Activated CD4-positive, alpha-beta memory T cell treated with anti-CD3 and anti-CD28 coated beads, Interleukin-2, amount 10 ng/mL, durations not matched to agents 7 days and 5 days (primary cell): Measurements from ENCODE around the gene SYT9. TPM values are rescaled to one million over a fixed set of nuclear protein-coding genes. Genes with fewer than 3 reads are reported as not detected.

Source experiments
- CTCF ChIA-PET: fragments of 350-600 bp; sonication (Branson Sonifier 250); formaldehyde crosslinking; loops from one replicate; lab custom pipeline; 2021; ENCODE audit warnings: antibody characterized with exemption, inconsistent platforms; lab: Charles Lee
- POLR2A ChIA-PET: fragments of 350-600 bp; sonication (Branson Sonifier 250); formaldehyde crosslinking; loops from one replicate; lab custom pipeline; 2021; ENCODE audit warnings: antibody characterized with exemption; lab: Charles Lee
- DNase-seq: peaks from one replicate; pipeline ENCODE4 v3.0.0-alpha.2; 2020
- H3K27ac Mint-ChIP-seq: one replicate; pipeline ENCODE4 v1.8.0; 2021; ENCODE audit warnings: mild to moderate bottlenecking, mixed read lengths
- H3K27me3 Mint-ChIP-seq: one replicate; pipeline ENCODE4 v1.8.0; 2021; ENCODE audit warnings: mixed read lengths
- H3K36me3 Mint-ChIP-seq: one replicate; pipeline ENCODE4 v1.8.0; 2021; ENCODE audit warnings: low read depth, mixed read lengths
- H3K4me1 Mint-ChIP-seq: one replicate; pipeline ENCODE4 v1.8.0; 2021; ENCODE audit warnings: mixed read lengths
- H3K4me3 Mint-ChIP-seq: one replicate; pipeline ENCODE4 v1.8.0; 2021; ENCODE audit warnings: mild to moderate bottlenecking, mixed read lengths
- H3K9me3 Mint-ChIP-seq: one replicate; pipeline ENCODE4 v1.8.0; 2021; ENCODE audit warnings: mixed read lengths
- total RNA-seq, 2 experiments: library from RNA; stranded (reverse); gene quantifications; one replicate each; pipeline ENCODE4 v1.2.3, GENCODE V29; 2021

Gene SYT9
- total RNA-seq, 2 experiments from 2014 or later, result not detected

GRCh38 chr11:7449211-7449840, 197.6 kb downstream of the SYT9 start:
- H3K4me3 Mint-ChIP-seq, result no peak overlapping the region

GRCh38 chr11:7449841-7450214, 198.1 kb downstream of the SYT9 start:
- Mint-ChIP-seq H3K4me3 (no peak overlapping the region), H3K9me3 (no peaks in the 10 kb centered on the region), H3K4me1 (no peaks in the 10 kb centered on the region), H3K27ac (no peak overlapping the region), H3K36me3 (no peaks in the 10 kb centered on the region), H3K27me3 (peaks cover 2% of the 10 kb centered on the region)
- CTCF ChIA-PET, result interaction anchor here (1.9 kb wide), 1 partner anchor 207 kb away, joined by 5 read pairs; no protein-coding TSS in a partner anchor
- DNase-seq, result no peak
- POLR2A ChIA-PET, result no interaction called here

More at GRCh38 chr11:7449211-7449840, 197.6 kb downstream of the SYT9 start:
- H3K27me3 Mint-ChIP-seq, result peaks cover 2% of the 10 kb centered on the region
- no peaks in the 10 kb centered on the region for H3K4me1 Mint-ChIP-seq
- H3K27ac Mint-ChIP-seq, result no peak overlapping the region
- no peaks in the 10 kb centered on the region for H3K36me3 Mint-ChIP-seq
- POLR2A ChIA-PET, result no interaction called here
- DNase-seq, result no peak
- CTCF ChIA-PET, result interaction anchor here (0.7 to 1.9 kb wide), 2 partner anchors 63 to 208 kb away, joined by 5 read pairs; no protein-coding TSS in a partner anchor
- no peaks in the 10 kb centered on the region for H3K9me3 Mint-ChIP-seq

- Mint-ChIP-seq H3K27me3 (peaks cover 2% of the 10 kb centered on the region), H3K36me3 (no peaks in the 10 kb centered on the region), H3K4me3 (no peak overlapping the region), H3K9me3 (no peaks in the 10 kb centered on the region), H3K4me1 (no peaks in the 10 kb centered on the region), H3K27ac (no peak overlapping the region)
- no peak for DNase-seq
- CTCF ChIA-PET, result interaction anchor here (0.8 to 1.9 kb wide), 2 partner anchors 9 to 206 kb away, joined by 3 to 5 read pairs; no protein-coding TSS in a partner anchor
- POLR2A ChIA-PET, result no interaction called here
These were observed 199.1 kb downstream of the SYT9 start for GRCh38 chr11:7450836-7451235.

GRCh38 chr11:7451520-7451919, 199.8 kb downstream of the SYT9 start:
- no peaks in the 10 kb centered on the region for H3K36me3 Mint-ChIP-seq
- peaks cover 2% of the 10 kb centered on the region for H3K27me3 Mint-ChIP-seq
- no peak overlapping the region for H3K4me3 Mint-ChIP-seq
- H3K27ac Mint-ChIP-seq, result no peak overlapping the region
- ChIA-PET CTCF (interaction anchor here (0.8 kb wide), 1 partner anchor 9 kb away, joined by 3 read pairs; no protein-coding TSS in a partner anchor), POLR2A (no interaction called here)
- DNase-seq, result no peak
- H3K9me3 Mint-ChIP-seq, result no peaks in the 10 kb centered on the region
- H3K4me1 Mint-ChIP-seq, result no peaks in the 10 kb centered on the region

GRCh38 chr11:7451952-7452494, 200.3 kb downstream of the SYT9 start:
- Mint-ChIP-seq H3K27me3 (peaks cover 2% of the 10 kb centered on the region), H3K27ac (no peak overlapping the region), H3K9me3 (no peaks in the 10 kb centered on the region), H3K4me1 (no peaks in the 10 kb centered on the region), H3K36me3 (no peaks in the 10 kb centered on the region), H3K4me3 (no peak overlapping the region)
- no peak for DNase-seq
- POLR2A ChIA-PET, result no interaction called here
- CTCF ChIA-PET, result no interaction called here

- no peaks in the 10 kb centered on the region for H3K4me1 Mint-ChIP-seq
- no peak overlapping the region for H3K27ac Mint-ChIP-seq
- POLR2A ChIA-PET, result no interaction called here
- DNase-seq, result no peak
- H3K9me3 Mint-ChIP-seq, result no peaks in the 10 kb centered on the region
- peaks cover 5% of the 10 kb centered on the region for H3K27me3 Mint-ChIP-seq
- H3K36me3 Mint-ChIP-seq, result no peaks in the 10 kb centered on the region
- CTCF ChIA-PET, result interaction anchor here (0.8 to 1.4 kb wide), 2 partner anchors 13 to 211 kb away, joined by 3 to 6 read pairs; no protein-coding TSS in a partner anchor
- H3K4me3 Mint-ChIP-seq, result no peak overlapping the region
These were observed 203.2 kb downstream of the SYT9 start for GRCh38 chr11:7454854-7455253.

- no peak overlapping the region for H3K27ac Mint-ChIP-seq
- H3K4me3 Mint-ChIP-seq, result no peak overlapping the region
- CTCF ChIA-PET, result no interaction called here
- peaks cover 3% of the 10 kb centered on the region for H3K27me3 Mint-ChIP-seq
- DNase-seq, result no peak
- POLR2A ChIA-PET, result no interaction called here
- H3K36me3 Mint-ChIP-seq, result no peaks in the 10 kb centered on the region
- no peaks in the 10 kb centered on the region for H3K4me1 Mint-ChIP-seq
- no peaks in the 10 kb centered on the region for H3K9me3 Mint-ChIP-seq
These were observed 205.5 kb downstream of the SYT9 start for GRCh38 chr11:7457211-7457610.

GRCh38 chr11:7462706-7463105, 211.0 kb downstream of the SYT9 start:
- no peak for DNase-seq
- H3K9me3 Mint-ChIP-seq, result no peaks in the 10 kb centered on the region
- H3K27me3 Mint-ChIP-seq, result peaks cover 3% of the 10 kb centered on the region
- H3K36me3 Mint-ChIP-seq, result no peaks in the 10 kb centered on the region
- H3K4me3 Mint-ChIP-seq, result no peak overlapping the region
- CTCF ChIA-PET, result no interaction called here
- POLR2A ChIA-PET, result no interaction called here
- H3K4me1 Mint-ChIP-seq, result peaks cover under 1% of the 10 kb centered on the region
- no peak overlapping the region for H3K27ac Mint-ChIP-seq

- Mint-ChIP-seq H3K27ac (no peak overlapping the region), H3K9me3 (no peaks in the 10 kb centered on the region), H3K36me3 (no peaks in the 10 kb centered on the region), H3K4me3 (no peak overlapping the region), H3K27me3 (no peaks in the 10 kb centered on the region), H3K4me1 (peaks cover 2% of the 10 kb centered on the region)
- DNase-seq, result no peak
- CTCF ChIA-PET, result no interaction called here
- POLR2A ChIA-PET, result no interaction called here
These were observed 215.9 kb downstream of the SYT9 start for GRCh38 chr11:7467652-7468051.

- no peak overlapping the region for H3K4me3 Mint-ChIP-seq
- ChIA-PET CTCF (no interaction called here), POLR2A (no interaction called here)
- H3K27ac Mint-ChIP-seq, result no peak overlapping the region
- no peak for DNase-seq
- no peaks in the 10 kb centered on the region for H3K27me3 Mint-ChIP-seq
- peaks cover 2% of the 10 kb centered on the region for H3K4me1 Mint-ChIP-seq
- H3K9me3 Mint-ChIP-seq, result no peaks in the 10 kb centered on the region
- H3K36me3 Mint-ChIP-seq, result no peaks in the 10 kb centered on the region
These were observed 217.7 kb downstream of the SYT9 start for GRCh38 chr11:7469351-7469865.

GRCh38 chr11:7471071-7471470, 219.4 kb downstream of the SYT9 start:
- H3K27me3 Mint-ChIP-seq, result no peaks in the 10 kb centered on the region
- no peak overlapping the region for H3K27ac Mint-ChIP-seq
- no peak for DNase-seq
- H3K4me3 Mint-ChIP-seq, result no peak overlapping the region
- peaks cover 2% of the 10 kb centered on the region for H3K4me1 Mint-ChIP-seq
- ChIA-PET POLR2A (no interaction called here), CTCF (interaction anchor here (0.7 kb wide), 1 partner anchor 745 kb away, joined by 3 read pairs; no protein-coding TSS in a partner anchor)
- no peaks in the 10 kb centered on the region for H3K9me3 Mint-ChIP-seq
- H3K36me3 Mint-ChIP-seq, result no peaks in the 10 kb centered on the region

GRCh38 chr11:7473717-7474116, 222.0 kb downstream of the SYT9 start:
- Mint-ChIP-seq H3K9me3 (no peaks in the 10 kb centered on the region), H3K4me3 (no peak overlapping the region), H3K36me3 (no peaks in the 10 kb centered on the region), H3K4me1 (no peaks in the 10 kb centered on the region), H3K27me3 (peaks cover 4% of the 10 kb centered on the region), H3K27ac (no peak overlapping the region)
- ChIA-PET POLR2A (no interaction called here), CTCF (interaction anchor here (0.9 kb wide), 1 partner anchor 13 kb away, joined by 3 read pairs; no protein-coding TSS in a partner anchor)
- DNase-seq, result no peak

GRCh38 chr11:7480113-7480512, 228.4 kb downstream of the SYT9 start:
- H3K9me3 Mint-ChIP-seq, result no peaks in the 10 kb centered on the region
- peaks cover 6% of the 10 kb centered on the region for H3K27me3 Mint-ChIP-seq
- CTCF ChIA-PET, result no interaction called here
- DNase-seq, result no peak
- H3K4me3 Mint-ChIP-seq, result no peak overlapping the region
- no peak overlapping the region for H3K27ac Mint-ChIP-seq
- H3K4me1 Mint-ChIP-seq, result no peaks in the 10 kb centered on the region
- no peaks in the 10 kb centered on the region for H3K36me3 Mint-ChIP-seq
- POLR2A ChIA-PET, result no interaction called here
